SH-SY5Y (cell line): Measurements from ENCODE around the gene TERC.

Source experiments
- GATA2 ChIP-seq: IDR thresholded peaks from 2 replicates; pipeline ENCODE4 v1.6.1; 2011; ENCODE audit warnings: mild to moderate bottlenecking, low read depth, low read length
- GATA3 ChIP-seq: IDR thresholded peaks from 2 replicates; pipeline ENCODE4 v1.6.1; 2011; ENCODE audit warnings: low read depth, mild to moderate bottlenecking, low read length, moderate library complexity

GRCh38 chr3:169746924-169747323, 17.9 kb downstream of the TERC start:
- TF ChIP-seq GATA3 (no peak), GATA2 (no peak)
